Fibroblast of skin of scalp (primary cell): ENCODE measurements around the gene DNAH5.
A peak's percentile ranks its signal among the peaks of the same experiment; 100 is the strongest.

Experiments
- DNase-seq: peaks from one replicate; pipeline ENCODE4 v3.0.0-alpha.2; 2013

The DNAH5 gene

DNA sequence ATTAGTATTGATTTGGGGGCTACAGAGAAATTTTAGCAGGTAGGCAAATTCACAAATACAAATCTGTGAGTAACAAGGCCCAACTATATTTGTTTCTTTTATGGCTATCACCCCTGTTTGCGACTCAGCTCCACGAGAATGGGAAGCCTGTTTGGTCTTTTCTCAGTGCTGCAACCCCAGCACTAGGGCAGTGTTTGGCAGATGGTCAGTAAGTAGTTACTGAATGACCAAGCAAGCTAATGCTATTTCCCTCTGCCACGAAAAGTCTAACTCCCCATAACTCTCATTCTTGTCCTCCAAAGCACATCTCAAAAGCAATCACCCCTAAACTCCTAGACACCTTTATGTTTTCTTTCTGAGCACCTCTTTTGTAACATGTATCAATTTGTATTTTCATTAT, 245.6 kb downstream of the DNAH5 start:
- DNase-seq: no peak

DNA sequence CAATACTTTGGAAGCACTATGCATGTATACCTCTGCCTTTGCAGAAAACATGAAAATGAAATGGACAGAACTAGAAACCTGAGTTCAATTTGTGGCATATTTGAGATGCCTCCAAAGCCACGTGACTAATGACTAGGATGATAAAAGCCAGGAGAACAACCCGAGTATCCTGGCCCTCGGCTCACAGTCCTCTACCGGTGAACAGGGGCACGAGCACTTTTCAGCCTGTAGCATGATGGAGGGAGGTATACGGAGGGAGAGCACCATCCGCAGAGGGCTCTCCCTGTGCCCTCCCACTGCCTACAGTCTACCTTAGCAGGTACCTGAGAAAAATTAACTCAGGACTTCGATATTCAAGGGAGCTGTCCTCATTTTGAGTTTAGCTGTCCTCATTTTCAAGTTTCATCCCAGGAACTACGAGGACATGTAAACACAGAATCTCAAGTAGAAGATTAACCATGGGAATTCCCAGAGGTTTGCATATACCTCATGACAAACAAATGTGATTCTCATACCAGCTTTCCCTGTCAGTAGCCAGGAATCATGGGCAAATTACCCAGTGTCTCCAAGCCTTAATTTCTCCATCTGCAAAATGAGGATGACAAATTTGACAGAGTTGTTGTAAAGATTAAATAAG, 249.3 kb downstream of the DNAH5 start:
- DNase-seq: no peak

DNA sequence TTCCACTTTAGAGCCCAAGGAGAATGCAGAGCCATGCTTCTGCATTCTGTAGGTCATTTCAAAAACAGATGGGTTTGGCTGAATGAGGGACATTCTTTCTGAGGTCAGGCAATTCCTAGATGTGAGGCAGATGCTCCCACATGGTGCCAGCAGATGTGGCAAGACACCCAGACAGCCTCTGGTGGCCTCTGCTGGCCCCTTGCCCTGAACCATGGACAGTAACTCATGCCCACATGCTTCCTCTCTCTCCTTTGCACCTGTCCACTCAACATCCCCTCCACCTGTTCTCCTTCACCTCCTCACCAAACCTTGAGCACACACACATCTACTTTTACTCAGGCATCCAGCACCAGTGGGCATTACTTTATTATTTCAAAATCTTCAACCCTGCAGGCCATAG, 252.3 kb downstream of the DNAH5 start:
- no peak for DNase-seq

- DNase-seq: no peak
Observed at GRCh38 chr5:13676531-13676930, 268.0 kb downstream of the DNAH5 start.

DNA sequence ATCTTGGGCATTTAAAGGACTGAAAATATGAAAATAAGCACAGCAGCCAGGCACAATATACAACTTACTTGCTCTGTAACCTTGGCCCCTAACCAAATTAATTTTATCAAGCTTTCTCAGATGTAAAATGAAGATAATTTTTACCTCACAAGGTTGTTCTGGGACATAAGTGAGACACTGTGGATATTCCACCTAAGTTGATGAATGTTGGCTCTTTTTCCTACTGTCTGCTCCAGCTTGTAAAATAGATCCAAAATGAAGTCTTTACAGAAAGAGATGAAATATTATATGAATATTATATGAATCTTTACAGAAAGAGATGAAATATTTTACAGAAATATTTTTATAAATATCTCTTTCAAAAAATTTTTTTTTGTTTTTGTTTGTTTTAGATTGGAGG, 270.1 kb downstream of the DNAH5 start:
- no peak for DNase-seq

- no peak for DNase-seq
Observed at GRCh38 chr5:13673511-13673910, 271.0 kb downstream of the DNAH5 start.

GRCh38 chr5:13664377-13664776, 280.1 kb downstream of the DNAH5 start:
- DNase-seq: peak; percentile 89

DNA sequence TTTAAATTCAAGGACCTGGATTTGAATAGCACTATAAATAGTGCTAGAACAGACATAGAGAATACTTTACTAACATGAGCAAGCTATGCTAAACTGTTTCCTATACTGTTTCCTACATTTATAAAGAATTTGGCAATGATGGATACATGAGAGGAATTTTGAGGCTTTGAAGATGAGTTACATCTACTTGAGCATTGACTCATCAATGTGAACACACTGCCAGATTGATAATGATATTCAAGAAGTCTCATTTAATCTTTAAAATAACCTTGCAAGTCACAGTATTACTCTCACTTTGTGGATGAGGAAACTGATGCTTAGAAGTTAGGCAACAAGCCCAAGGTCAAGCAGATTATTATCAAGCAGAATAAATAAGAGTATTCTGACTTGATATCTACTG, 281.9 kb downstream of the DNAH5 start:
- DNase-seq: peak; percentile 14

- DNase-seq: no peak
Observed at GRCh38 chr5:13661272-13661671, 283.2 kb downstream of the DNAH5 start.

GRCh38 chr5:13660072-13660471, 284.4 kb downstream of the DNAH5 start:
- peak; percentile 17 for DNase-seq

DNA sequence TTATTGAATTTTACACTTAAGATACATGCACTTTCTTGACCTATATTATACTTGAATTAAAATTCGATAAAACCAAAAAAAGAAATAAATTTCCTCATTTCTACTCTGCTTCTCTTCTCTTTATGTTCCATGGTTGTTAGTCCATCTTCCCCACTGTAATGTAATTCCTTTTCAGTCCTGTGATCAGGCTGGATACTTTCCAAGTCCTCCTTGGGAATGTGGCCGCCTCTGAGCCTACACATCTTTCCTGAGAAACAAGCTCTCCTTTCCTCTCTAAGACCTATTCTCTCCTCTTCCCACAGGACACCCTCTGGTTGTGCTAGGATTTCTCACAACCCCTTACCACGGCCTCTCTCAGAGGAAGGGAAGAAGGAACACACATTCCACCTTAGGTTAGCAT, 285.1 kb downstream of the DNAH5 start:
- peak; percentile 20 for DNase-seq

- no peak for DNase-seq
Observed at GRCh38 chr5:13658761-13659160, 285.7 kb downstream of the DNAH5 start.

DNA sequence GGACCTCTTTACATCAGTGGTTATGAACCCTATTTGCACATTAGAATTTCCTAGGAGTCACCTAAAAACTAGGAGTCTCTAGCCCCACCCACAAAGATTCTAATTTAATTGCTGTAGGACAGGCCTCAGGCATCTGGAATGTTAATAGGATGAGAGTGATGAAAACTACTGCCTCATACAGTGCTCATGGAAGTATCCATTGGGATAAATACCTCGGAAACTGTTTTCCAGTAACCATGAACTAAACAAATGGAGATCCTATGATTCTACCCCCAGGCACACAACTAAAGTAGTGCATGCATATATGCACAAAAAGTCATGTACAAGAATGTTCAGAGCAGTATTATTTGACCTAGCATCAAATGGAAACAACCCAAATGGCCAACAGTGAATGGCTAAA, 286.3 kb downstream of the DNAH5 start:
- DNase-seq: no peak

DNA sequence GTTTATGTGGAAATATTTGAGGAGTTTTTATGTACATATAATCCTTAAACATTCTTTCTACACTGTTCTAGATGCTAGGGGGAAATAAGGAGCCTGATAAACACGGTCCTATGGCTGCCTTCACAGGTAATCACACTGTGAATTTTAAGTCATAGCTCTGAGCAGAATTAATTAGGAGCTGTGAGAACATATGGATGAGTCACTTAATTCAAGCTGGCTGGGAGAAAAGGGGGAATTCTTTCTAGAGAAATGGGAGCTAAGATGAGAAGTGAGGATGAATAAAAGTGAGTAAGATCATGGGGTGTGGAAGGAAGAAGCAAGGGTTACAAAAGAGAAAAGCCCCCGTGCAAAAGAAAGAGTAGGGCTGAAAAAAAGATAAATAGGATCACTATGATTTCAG, 290.8 kb downstream of the DNAH5 start:
- DNase-seq: no peak

DNA sequence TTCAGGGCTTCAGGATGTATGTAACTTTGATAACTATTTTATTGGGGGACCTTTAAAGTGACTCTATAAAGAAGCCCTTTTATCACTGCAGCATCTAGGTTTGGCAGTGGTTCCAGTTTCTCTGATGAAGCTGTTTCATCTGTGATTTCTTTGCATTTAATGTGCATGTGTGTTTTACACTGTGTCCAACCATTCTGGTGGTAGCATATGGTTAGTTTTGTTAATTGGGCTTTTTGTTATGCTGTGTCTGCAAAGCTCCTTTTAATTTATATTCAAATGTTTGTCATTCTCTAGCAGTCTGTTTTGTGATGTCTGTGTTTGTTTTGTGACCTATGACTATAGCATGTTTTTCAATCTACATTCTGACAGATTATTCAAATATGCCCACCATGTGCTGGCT, 294.8 kb downstream of the DNAH5 start:
- DNase-seq: no peak

GRCh38 chr5:13648822-13649221, 295.7 kb downstream of the DNAH5 start:
- DNase-seq: no peak

DNA sequence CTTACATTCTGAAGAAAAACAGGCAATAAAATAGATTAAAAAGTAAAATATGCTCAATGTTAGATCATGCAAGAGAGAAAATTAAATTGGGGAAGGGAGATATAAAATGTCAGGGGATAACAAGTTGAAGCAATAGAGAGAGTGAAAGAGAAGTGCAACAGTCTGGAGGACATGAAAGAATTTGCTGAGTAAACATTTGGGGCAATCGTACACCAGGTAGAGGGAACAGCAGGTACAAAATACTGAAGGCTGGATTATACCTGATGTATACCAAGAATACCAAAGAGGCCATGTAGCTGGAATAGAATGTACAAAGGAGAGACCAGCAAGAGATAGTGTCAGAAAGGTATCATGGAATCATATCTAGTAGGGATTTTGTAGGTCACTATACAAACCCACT, 300.8 kb downstream of the DNAH5 start:
- no peak for DNase-seq

DNA sequence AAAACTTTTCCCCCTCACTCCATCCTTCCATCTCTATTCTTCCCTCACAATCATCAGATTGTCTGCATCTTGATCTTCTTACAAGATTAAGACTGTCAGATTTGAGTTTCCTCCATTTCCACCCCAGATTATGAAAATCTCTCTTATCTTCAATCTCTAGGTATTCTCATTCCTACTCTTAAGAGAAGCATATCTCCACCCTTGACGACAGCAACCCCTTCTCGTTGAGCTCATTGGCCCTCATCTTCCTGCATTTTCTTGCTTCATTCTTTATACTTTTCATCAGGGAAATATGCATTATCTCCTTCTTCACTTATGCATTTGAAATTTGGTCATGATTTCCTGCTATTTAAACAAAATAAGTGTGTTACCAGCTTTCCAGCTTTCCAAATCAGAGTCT, 301.3 kb downstream of the DNAH5 start:
- DNase-seq: no peak
